Measurements from ENCODE around the gene TEX10. TPM values are rescaled to one million over a fixed set of nuclear protein-coding genes. Genes with fewer than 3 reads are reported as not detected.
A peak's percentile ranks its signal among the peaks of the same experiment; 100 is the strongest.

TEX10 gene
- total and polyA plus RNA-seq, 2 of the 13 experiments (the other 11 are each of a cell fraction or from before 2014, with no cell fraction given), result 18.1 to 38.7 TPM

- TF ChIP-seq EED (CRISPR knock-in tag; IDR thresholded peaks at IDR 0.05), result no peak; the same call in 1 of the 2 replicates
- TF ChIP-seq ZNF274 (CRISPR knock-in tag; IDR thresholded peaks at IDR 0.05), result peak; percentile 79
- TF ChIP-seq ZNF652 (CRISPR knock-in tag; IDR thresholded peaks at IDR 0.05; ENCODE audit: borderline replicate concordance, low read depth), result no peak
- no peak for TF ChIP-seq ZEB1 (IDR thresholded peaks at IDR 0.05; ENCODE audit: insufficient replicate concordance, low read depth)
- no peak for TF ChIP-seq SP1 (IDR thresholded peaks at IDR 0.05)
- peak; percentile 87 for TF ChIP-seq SP1 (CRISPR knock-in tag; IDR thresholded peaks at IDR 0.05)
- TF ChIP-seq ZNF33B (CRISPR knock-in tag; IDR thresholded peaks at IDR 0.05), result peak; percentile 90
- TF ChIP-seq ZNF549 (CRISPR knock-in tag; IDR thresholded peaks at IDR 0.05), result no peak
- peak; percentile 37; the same call in 1 of the 2 replicates for TF ChIP-seq NKX3-1 (CRISPR knock-in tag; IDR thresholded peaks at IDR 0.05)
- TF ChIP-seq ATF2 (CRISPR knock-in tag; IDR thresholded peaks at IDR 0.05), result peak; percentile 36; the same call in 1 of the 2 replicates
- TF ChIP-seq ZNF281 (CRISPR knock-in tag; IDR thresholded peaks at IDR 0.05; ENCODE audit: borderline replicate concordance), result peak; percentile 99
- TF ChIP-seq ZKSCAN5 (CRISPR knock-in tag; IDR thresholded peaks at IDR 0.05), result no peak
- peak; percentile 87 for TF ChIP-seq ZSCAN31 (CRISPR knock-in tag; IDR thresholded peaks at IDR 0.05; ENCODE audit: low read depth)
- peak; percentile 69; the same call in 1 of the 2 replicates for TF ChIP-seq KLF12 (CRISPR knock-in tag; IDR thresholded peaks at IDR 0.05; ENCODE audit: borderline replicate concordance)
- TF ChIP-seq ZNF558 (CRISPR knock-in tag; IDR thresholded peaks at IDR 0.05; ENCODE audit: borderline replicate concordance), result peak; percentile 74; the same call in 1 of the 2 replicates
- TF ChIP-seq KDM1A (CRISPR knock-in tag; IDR thresholded peaks at IDR 0.05), result no peak
- 0 out of 2 replicates have a peak, but pooled peaks have one; percentile 86 for TF ChIP-seq RARG (CRISPR knock-in tag; IDR thresholded peaks at IDR 0.05; ENCODE audit: low read depth)
- peak; percentile 27; the same call in 1 of the 2 replicates for TF ChIP-seq PHF21A (CRISPR knock-in tag; IDR thresholded peaks at IDR 0.05)
- TF ChIP-seq ZNF615 (CRISPR knock-in tag; IDR thresholded peaks at IDR 0.05; ENCODE audit: borderline replicate concordance), result no peak
- TF ChIP-seq MXD1 (CRISPR knock-in tag; IDR thresholded peaks at IDR 0.05), result peak; percentile 71
- TF ChIP-seq PCBP1 (IDR thresholded peaks at IDR 0.05; ENCODE audit: borderline replicate concordance, low read depth, low read length), result no peak
- no peak for TF ChIP-seq GPN1 (CRISPR knock-in tag; IDR thresholded peaks at IDR 0.05; ENCODE audit: borderline replicate concordance)
- no peak for TF ChIP-seq NFIB (CRISPR knock-in tag; IDR thresholded peaks at IDR 0.05; ENCODE audit: borderline replicate concordance)
- peak; percentile 64 for TF ChIP-seq ISL2 (CRISPR knock-in tag; IDR thresholded peaks at IDR 0.05)
- TF ChIP-seq GPBP1L1 (CRISPR knock-in tag; IDR thresholded peaks at IDR 0.05), result no peak
Observed at GRCh38 chr9:100352727-100353505, at the start of gene TEX10 (continued).
